GM19035 (cell line): Measurements from ENCODE around the gene TRAM2.

Source experiments
- ATAC-seq: cut with Tn5 transposase; IDR thresholded peaks from one replicate; pipeline ENCODE4 v1.9.1; 2021; ENCODE audit not compliant: unreplicated experiment

Gene TRAM2

GRCh38 chr6:52595000-52595795 lies 18.3 kb upstream of the TRAM2 start:
- ATAC-seq: peak; percentile 51

GRCh38 chr6:52594221-52594620 lies 17.4 kb upstream of the TRAM2 start:
- ATAC-seq: no peak

- no peak for ATAC-seq
Observed at GRCh38 chr6:52591832-52592231, 15.0 kb upstream of the TRAM2 start.

- no peak for ATAC-seq
Observed at GRCh38 chr6:52590152-52590891, 13.5 kb upstream of the TRAM2 start.

- ATAC-seq: no peak
Observed at GRCh38 chr6:52588710-52589091, 11.8 kb upstream of the TRAM2 start.

- no peak for ATAC-seq
Observed at GRCh38 chr6:52588087-52588709, 11.3 kb upstream of the TRAM2 start.

GRCh38 chr6:52587001-52587400 lies 10.1 kb upstream of the TRAM2 start:
- no peak for ATAC-seq

- ATAC-seq: no peak
Observed at GRCh38 chr6:52584203-52584602, 7.3 kb upstream of the TRAM2 start.

- no peak for ATAC-seq
Observed at GRCh38 chr6:52582996-52583395, 6.1 kb upstream of the TRAM2 start.

GRCh38 chr6:52582446-52582845 lies 5.6 kb upstream of the TRAM2 start:
- no peak for ATAC-seq

GRCh38 chr6:52580905-52581304 lies 4.0 kb upstream of the TRAM2 start:
- ATAC-seq: no peak

GRCh38 chr6:52579006-52579660 lies 2.3 kb upstream of the TRAM2 start:
- ATAC-seq: no peak

- ATAC-seq: no peak
Observed at GRCh38 chr6:52577778-52578463, 1.1 kb upstream of the TRAM2 start.

- peak; percentile 61 for ATAC-seq
Observed at GRCh38 chr6:52576392-52577021, 353 bp downstream of the TRAM2 start.

- ATAC-seq: no peak
Observed at GRCh38 chr6:52576054-52576391, 837 bp downstream of the TRAM2 start.

- no peak for ATAC-seq
Observed at GRCh38 chr6:52575502-52575892, 1.4 kb downstream of the TRAM2 start.

GRCh38 chr6:52574709-52575501 lies 2.0 kb downstream of the TRAM2 start:
- ATAC-seq: peak; percentile 39

GRCh38 chr6:52573295-52573694 lies 3.6 kb downstream of the TRAM2 start:
- ATAC-seq: no peak

GRCh38 chr6:52572536-52572935 lies 4.3 kb downstream of the TRAM2 start:
- no peak for ATAC-seq
